B cell (primary cell): Measurements from ENCODE around the gene IGFLR1. TPM values are rescaled to one million over a fixed set of nuclear protein-coding genes. Genes with fewer than 3 reads are reported as not detected.
A peak's percentile ranks its signal among the peaks of the same experiment; 100 is the strongest.

Experiments
- ATAC-seq: fragments of 200-7000 bp; cut with Tn5 transposase; one replicate; pipeline ENCODE4 v1.10.0; 2021; ENCODE audit warnings: low read depth, mild to moderate bottlenecking, moderate number of reproducible peaks, moderate library complexity
- CTCF ChIA-PET: fragments of 350-600 bp; sonication (Branson Sonifier 250); formaldehyde crosslinking; loops from one replicate; lab custom pipeline; 2021; ENCODE audit warnings: antibody characterized with exemption, inconsistent platforms; lab: Charles Lee
- POLR2A ChIA-PET: fragments of 350-600 bp; sonication (Branson Sonifier 250); formaldehyde crosslinking; loops from one replicate; lab custom pipeline; 2021; ENCODE audit warnings: antibody characterized with exemption; lab: Charles Lee
- DNase-seq: peaks from one replicate; pipeline ENCODE4 v3.0.0; 2013
- H2AFZ ChIP-seq: 2 replicates; pipeline ENCODE4 v1.6.1; 2012; ENCODE audit warnings: mild to moderate bottlenecking, low read depth, low read length; ENCODE audit not compliant: insufficient read depth, poor library complexity, severe bottlenecking
- H3K27ac ChIP-seq, 2 donors: 1 replicate in 1 of 2; 2 replicates in 1 of 2; pipeline ENCODE4 v1.5.1; 2012 to 2013; ENCODE audit warnings: low read length in 2 of 2, mild to moderate bottlenecking in 2 of 2, moderate library complexity in 1 of 2
- H3K27me3 ChIP-seq, 4 experiments: fragments of 200-600 bp in 1 of 4; sonication (generic) in 1 of 4; replicated peaks in 1 of 4; 1 replicate in 2 of 4; 2 replicates in 2 of 4; pipeline versions ENCODE4 v1.6.1 to v1.7.0; 2013 to 2016; ENCODE audit warnings: low read length in 3 of 4, mild to moderate bottlenecking in 2 of 4, mixed read lengths in 1 of 4, moderate library complexity in 1 of 4; ENCODE audit not compliant: insufficient read depth in 4 of 4, control insufficient read depth in 3 of 4; ENCODE audit errors: control extremely low read depth in 1 of 4
- H3K36me3 ChIP-seq, 2 experiments: replicated peaks in 1 of 2; 1 replicate in 1 of 2; 2 replicates in 1 of 2; pipeline versions ENCODE4 v1.6.1 to v1.7.1; 2013; ENCODE audit warnings: low read length in 1 of 2; ENCODE audit not compliant: insufficient read depth in 2 of 2, control insufficient read depth in 1 of 2; ENCODE audit errors: control extremely low read depth in 1 of 2, extremely low read depth in 1 of 2
- H3K4me1 ChIP-seq, 2 donors: fragments of 200-600 bp in 1 of 2; sonication (generic) in 1 of 2; 1 replicate in 1 of 2; 2 replicates in 1 of 2; pipeline versions ENCODE4 v1.5.1 to v1.6.1; 2013 to 2017; ENCODE audit warnings: low read length in 2 of 2; ENCODE audit not compliant: control insufficient read depth in 2 of 2, insufficient read depth in 2 of 2
- H3K4me2 ChIP-seq: replicated peaks from 2 replicates; pipeline ENCODE3; 2012; ENCODE audit warnings: mild to moderate bottlenecking, low read depth, low read length; ENCODE audit not compliant: poor library complexity, severe bottlenecking
- H3K4me3 ChIP-seq, 5 experiments: fragments of 200-600 bp in 1 of 5; sonication (generic) in 1 of 5; 1 replicate in 3 of 5; 2 replicates in 2 of 5; pipeline versions ENCODE4 v1.5.1 to v1.7.0; 2011 to 2016; ENCODE audit warnings: low read length in 4 of 5, mild to moderate bottlenecking in 4 of 5, low read depth in 2 of 5, control low read depth in 1 of 5, moderate library complexity in 1 of 5; ENCODE audit not compliant: insufficient read depth in 1 of 5; ENCODE audit errors: control extremely low read depth in 1 of 5, extremely low read depth in 1 of 5
- H3K79me2 ChIP-seq: fragments of 200-600 bp; sonication (generic); one replicate; pipeline ENCODE4 v1.6.0; 2016; ENCODE audit warnings: low read length; ENCODE audit not compliant: control insufficient read depth, insufficient read depth
- H3K9ac ChIP-seq: fragments of 200-600 bp; sonication (generic); 2 replicates; pipeline ENCODE4 v1.6.1; 2017; ENCODE audit warnings: mild to moderate bottlenecking, low read length, moderate library complexity
- H3K9me3 ChIP-seq, 3 donors: one replicate each; pipeline versions ENCODE4 v1.6.1 to v1.7.1; 2013; ENCODE audit warnings: low read length in 2 of 3; ENCODE audit not compliant: control insufficient read depth in 2 of 3, insufficient read depth in 1 of 3; ENCODE audit errors: control extremely low read depth in 1 of 3
- H4K20me1 ChIP-seq: 2 replicates; pipeline ENCODE4 v1.6.0; 2012; ENCODE audit warnings: mild to moderate bottlenecking, low read length; ENCODE audit not compliant: insufficient read depth, control insufficient read depth, poor library complexity, severe bottlenecking
- H3K27ac Mint-ChIP-seq: one replicate; pipeline ENCODE4 v1.8.0; 2021; ENCODE audit warnings: mixed read lengths
- H3K27me3 Mint-ChIP-seq: one replicate; pipeline ENCODE4 v1.8.0; 2021; ENCODE audit warnings: mixed read lengths
- H3K4me1 Mint-ChIP-seq: one replicate; pipeline ENCODE4 v1.8.0; 2021; ENCODE audit warnings: mixed read lengths
- H3K4me3 Mint-ChIP-seq: one replicate; pipeline ENCODE4 v1.8.0; 2021; ENCODE audit warnings: mixed read lengths
- H3K9me3 Mint-ChIP-seq: one replicate; pipeline ENCODE4 v1.8.0; 2022; ENCODE audit warnings: mixed read lengths; ENCODE audit not compliant: insufficient read depth
- EZH2 ChIP-seq: IDR thresholded peaks from 2 replicates; pipeline ENCODE4 v1.6.1; 2012; ENCODE audit warnings: borderline replicate concordance, low read depth, mild to moderate bottlenecking, moderate library complexity, low read length; ENCODE audit not compliant: insufficient read depth, poor library complexity, severe bottlenecking
- WGBS: methylation state at CpG from one replicate; pipeline ENCODE4 v1.1.5; 2013; ENCODE audit warnings: missing lambda C conversion rate; ENCODE audit not compliant: insufficient coverage; 5-methylcytosine and 5-hydroxymethylcytosine counted together
- intact Hi-C: fragments of 100-400 bp; cut with micrococcal nuclease; formaldehyde crosslinking; loops from one replicate; pipeline ENCODE4 v1.10.0; 2022
- polyA plus RNA-seq: library from polyadenylated mRNA; depleted of rRNA; stranded (reverse); fragments of >200 nt; gene quantifications from 2 replicates; pipeline ENCODE4 v1.2.3, GENCODE V29; 2012
- total RNA-seq, 2 donors: library from RNA; stranded (reverse); fragments of 120-200 nt in 1 of 2; gene quantifications; 1 replicate in 1 of 2; 2 replicates in 1 of 2; pipeline versions ENCODE4 v1.2.3 to v1.2.4, GENCODE V29; 2013 to 2022
- TF ChIP-seq, protein P1 (sequence below): fragments of 200-600 bp; IDR thresholded peaks from one replicate; pipeline ENCODE4 v1.8.0; 2022; ENCODE audit warnings: antibody characterized with exemption, mild to moderate bottlenecking

The IGFLR1 gene
- total and polyA plus RNA-seq, 2 donors (not counting 1 experiment from before 2014, with no cell fraction given), result 130 to 245 TPM

GRCh38 chr19:35703343-35703742 lies 38.9 kb downstream of the IGFLR1 start:
- intact Hi-C loops, result loop anchor here (5.0 kb wide), 1 partner anchor 156 kb away; the partner anchor contains the start of gene TMEM147
- Histone ChIP-seq H3K4me2 (peak overlapping the region; percentile 93), H3K27ac (no peak overlapping the region), H3K9me3 (no peaks in the 10 kb centered on the region), H3K36me3 (no peaks in the 10 kb centered on the region), H3K79me2 (no peaks in the 10 kb centered on the region), H3K4me3 (peak overlapping the region in 1 of 5 experiments; percentile 61), H4K20me1 (no peaks in the 10 kb centered on the region), H3K9ac (no peak overlapping the region), H3K4me1 (peaks cover 0 to 19% of the 10 kb centered on the region in 2 donors), H2AFZ (no peak overlapping the region), H3K27me3 (no peaks in the 10 kb centered on the region)
- POLR2A ChIA-PET, result interaction anchor here (0.7 to 3.3 kb wide), 3 partner anchors 9 to 60 kb away, joined by 6 to 53 read pairs (median 12); partner anchors contain the start of genes PSENEN and U2AF1L4
- WGBS, result 56% methylated on average over 5 of the region's 9 CpGs
- H3K4me3 Mint-ChIP-seq, result peak overlapping the region; percentile 16
- ATAC-seq (no peak), DNase-seq (no peak)
- TF ChIP-seq EZH2, result no peak
- TF ChIP-seq, protein P1, sequence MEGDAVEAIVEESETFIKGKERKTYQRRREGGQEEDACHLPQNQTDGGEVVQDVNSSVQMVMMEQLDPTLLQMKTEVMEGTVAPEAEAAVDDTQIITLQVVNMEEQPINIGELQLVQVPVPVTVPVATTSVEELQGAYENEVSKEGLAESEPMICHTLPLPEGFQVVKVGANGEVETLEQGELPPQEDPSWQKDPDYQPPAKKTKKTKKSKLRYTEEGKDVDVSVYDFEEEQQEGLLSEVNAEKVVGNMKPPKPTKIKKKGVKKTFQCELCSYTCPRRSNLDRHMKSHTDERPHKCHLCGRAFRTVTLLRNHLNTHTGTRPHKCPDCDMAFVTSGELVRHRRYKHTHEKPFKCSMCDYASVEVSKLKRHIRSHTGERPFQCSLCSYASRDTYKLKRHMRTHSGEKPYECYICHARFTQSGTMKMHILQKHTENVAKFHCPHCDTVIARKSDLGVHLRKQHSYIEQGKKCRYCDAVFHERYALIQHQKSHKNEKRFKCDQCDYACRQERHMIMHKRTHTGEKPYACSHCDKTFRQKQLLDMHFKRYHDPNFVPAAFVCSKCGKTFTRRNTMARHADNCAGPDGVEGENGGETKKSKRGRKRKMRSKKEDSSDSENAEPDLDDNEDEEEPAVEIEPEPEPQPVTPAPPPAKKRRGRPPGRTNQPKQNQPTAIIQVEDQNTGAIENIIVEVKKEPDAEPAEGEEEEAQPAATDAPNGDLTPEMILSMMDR, result no peak
- H3K27ac Mint-ChIP-seq, result no peak overlapping the region
- peaks cover 8% of the 10 kb centered on the region for H3K4me1 Mint-ChIP-seq
- no peaks in the 10 kb centered on the region for H3K9me3 Mint-ChIP-seq
- H3K27me3 Mint-ChIP-seq, result no peaks in the 10 kb centered on the region
- CTCF ChIA-PET, result interaction anchor here (0.6 to 2.4 kb wide), 7 partner anchors 9 to 1379 kb away, joined by 3 to 40 read pairs (median 3); partner anchors contain the start of gene LIN37
